Small intestine (tissue), 7 donors: ENCODE data around the gene PRKAG2. TPM values are rescaled to one million over a fixed set of nuclear protein-coding genes. Genes with fewer than 3 reads are reported as not detected.

ENCODE experiments used
- DNase-seq, 2 donors: peaks; one replicate each; pipeline versions ENCODE4 v3.0.0 to v3.0.0-alpha.2; 2013
- FAIRE-seq: peaks from 2 replicates; lab custom pipeline; 2012; peaks lifted over from hg19 to GRCh38; lab: Jason Lieb, UNC
- H3K27ac ChIP-seq, 3 donors: one replicate each; pipeline ENCODE4 v1.5.1; 2013; ENCODE audit warnings: low read length in 2 of 3, mild to moderate bottlenecking in 2 of 3, control low read depth in 1 of 3, inconsistent platforms in 1 of 3, low read depth in 1 of 3, moderate library complexity in 1 of 3
- H3K27me3 ChIP-seq, 3 donors: one replicate each; pipeline ENCODE4 v1.6.1; 2013; ENCODE audit warnings: low read length in 3 of 3, inconsistent platforms in 1 of 3; ENCODE audit not compliant: control insufficient read depth in 3 of 3, insufficient read depth in 3 of 3
- H3K36me3 ChIP-seq, 3 donors: one replicate each; pipeline ENCODE4 v1.6.1; 2013; ENCODE audit warnings: low read length in 3 of 3, inconsistent platforms in 1 of 3, low read depth in 1 of 3, mild to moderate bottlenecking in 1 of 3, moderate library complexity in 1 of 3; ENCODE audit not compliant: control insufficient read depth in 3 of 3, insufficient read depth in 2 of 3
- H3K4me1 ChIP-seq, 3 donors: one replicate each; pipeline ENCODE4 v1.6.1; 2013; ENCODE audit warnings: low read length in 2 of 3, inconsistent platforms in 1 of 3, low read depth in 1 of 3, mild to moderate bottlenecking in 1 of 3, moderate library complexity in 1 of 3; ENCODE audit not compliant: control insufficient read depth in 3 of 3, insufficient read depth in 2 of 3
- H3K4me3 ChIP-seq, 3 donors: one replicate each; pipeline ENCODE4 v1.5.1; 2013; ENCODE audit warnings: low read length in 3 of 3, control low read depth in 1 of 3, inconsistent platforms in 1 of 3, low read depth in 1 of 3, mild to moderate bottlenecking in 1 of 3, moderate library complexity in 1 of 3
- H3K9me3 ChIP-seq, 2 donors: one replicate each; pipeline ENCODE4 v1.6.1; 2013; ENCODE audit warnings: low read depth in 1 of 2, low read length in 1 of 2; ENCODE audit not compliant: control insufficient read depth in 2 of 2, insufficient read depth in 1 of 2
- WGBS, 3 donors: extraction: QIAGEN DNeasy Blood & Tissue Kit; methylation state at CpG; one replicate each; pipeline ENCODE4 v1.1.7; 2013; 5-methylcytosine and 5-hydroxymethylcytosine counted together
- polyA plus RNA-seq, 4 donors: library from polyadenylated mRNA; stranded (reverse) in 3 of 4; unstranded in 1 of 4; fragments of 200-250 nt in 3 of 4; fragments of 120-200 nt in 1 of 4; gene quantifications; one replicate each; pipeline versions ENCODE4 v1.2.1 to v1.2.3, GENCODE V29; 2013
- donor health status: healthy with polysubstance abuse.
- donor health status: control.
- donor health status: control.
- donor health status: Bipolar disorder and iron deficiency.
- donor health status: healthy.

The PRKAG2 gene
- polyA plus RNA-seq, 4 donors: 26.3 to 57.9 (median 49.4) TPM

- peaks cover 0 to 4% (median under 1%) of the 10 kb centered on the region in 3 donors for H3K4me1 ChIP-seq
- no peak overlapping the region for H3K4me3 ChIP-seq
- peaks cover 0 to 14% of the 10 kb centered on the region in 2 donors for H3K9me3 ChIP-seq
- no peak overlapping the region for H3K27ac ChIP-seq
- H3K36me3 ChIP-seq: peaks cover 0 to 11% (median 0%) of the 10 kb centered on the region in 3 donors
- H3K27me3 ChIP-seq: no peaks in the 10 kb centered on the region
- FAIRE-seq: no peak
- DNase-seq: no peak
- WGBS, 3 donors: 91 to 95% (median 92%) methylated on average over 3 of the region's 3 CpGs
Observed at GRCh38 chr7:151655555-151655954, 221.4 kb downstream of the PRKAG2 start.

GRCh38 chr7:151652111-151652510 is 224.8 kb downstream of the PRKAG2 start:
- Histone ChIP-seq H3K4me1 (peaks cover 0 to 4% (median 2%) of the 10 kb centered on the region in 3 donors), H3K9me3 (peaks cover 0 to 14% of the 10 kb centered on the region in 2 donors), H3K27ac (no peak overlapping the region), H3K36me3 (peaks cover 0 to 11% (median 0%) of the 10 kb centered on the region in 3 donors), H3K4me3 (no peak overlapping the region), H3K27me3 (no peaks in the 10 kb centered on the region)
- no peak for DNase-seq
- WGBS, 3 donors: 73 to 88% (median 83%) methylated on average over 5 of the region's 5 CpGs
- FAIRE-seq: no peak

DNA sequence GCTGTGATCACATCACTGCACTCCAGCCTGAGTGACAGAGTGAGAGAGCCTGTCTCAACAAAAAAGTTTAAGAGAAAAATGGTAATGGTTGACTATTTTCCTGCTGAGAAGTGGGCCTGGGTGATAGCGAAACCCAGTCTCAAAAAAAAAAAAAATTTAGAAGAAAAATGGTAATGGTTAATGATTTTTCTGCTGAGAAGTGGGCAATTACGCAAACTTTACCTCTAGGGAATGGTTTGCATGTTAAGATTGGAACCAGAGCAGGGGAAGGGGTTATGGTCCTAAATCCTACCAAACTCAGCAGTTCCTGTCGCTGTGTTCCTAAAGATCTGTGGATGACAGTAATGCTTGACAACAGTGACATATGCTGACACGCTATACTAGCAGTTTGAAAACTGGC is 226.8 kb downstream of the PRKAG2 start:
- 94 to 95% (median 95%) methylated on average over 4 of the region's 4 CpGs for WGBS, 3 donors
- FAIRE-seq: no peak

DNA sequence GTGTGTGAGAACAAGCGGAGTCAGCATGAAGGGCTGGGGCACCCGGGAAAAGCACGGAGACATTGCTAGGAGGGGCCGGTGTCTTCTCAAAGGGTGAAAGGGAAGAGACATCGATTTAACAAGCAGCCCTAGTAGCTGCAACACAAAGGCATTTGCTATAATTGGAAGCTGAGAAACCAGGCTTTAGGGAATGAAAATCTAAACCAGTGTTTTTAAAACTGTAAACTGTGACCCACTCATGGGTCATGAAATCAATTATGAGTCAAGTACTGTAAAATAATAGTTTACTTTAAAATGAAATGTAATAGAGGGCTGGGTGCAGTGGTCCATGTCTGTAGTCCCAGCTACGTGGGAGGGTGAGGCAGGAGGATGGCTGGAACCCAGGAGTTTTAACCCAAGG is 228.5 kb downstream of the PRKAG2 start:
- 79 to 87% (median 87%) methylated on average over 6 of the region's 6 CpGs for WGBS, 3 donors
- no peak overlapping the region for H3K27ac ChIP-seq
- peaks cover 0 to 10% (median 0%) of the 10 kb centered on the region in 3 donors for H3K36me3 ChIP-seq

More for the DNA sequence above, 226.8 kb downstream of the PRKAG2 start:
- Histone ChIP-seq H3K9me3 (peaks cover 0 to 12% of the 10 kb centered on the region in 2 donors), H3K27ac (peak overlapping the region in 1 of 3 donors; percentile 72), H3K36me3 (peaks cover 0 to 16% (median 0%) of the 10 kb centered on the region in 3 donors), H3K4me1 (peaks cover 0 to 4% (median 3%) of the 10 kb centered on the region in 3 donors), H3K4me3 (no peak overlapping the region), H3K27me3 (no peaks in the 10 kb centered on the region)
- no peak for DNase-seq

DNA sequence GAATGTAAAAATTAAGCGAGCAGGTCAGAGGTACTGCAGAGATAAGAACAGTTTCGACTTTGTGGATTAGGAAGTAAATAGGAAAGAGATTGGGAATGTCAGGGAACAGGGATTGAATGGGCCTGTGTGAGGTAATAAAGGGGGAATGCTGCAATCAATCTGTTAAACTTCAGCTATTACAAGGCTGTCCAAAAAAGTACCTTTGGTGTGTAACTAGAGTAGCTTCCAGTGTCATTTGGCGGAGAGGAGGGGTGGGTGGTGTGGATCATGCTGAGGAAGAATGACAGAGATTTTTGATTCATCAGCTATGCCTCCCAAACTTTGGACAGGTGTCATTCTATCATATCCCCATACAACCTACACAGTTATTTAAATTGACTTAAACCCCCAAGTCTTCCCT is 229.0 kb downstream of the PRKAG2 start:
- 73 to 81% (median 76%) methylated on average over 3 of the region's 3 CpGs for WGBS, 3 donors
- no peak for DNase-seq
- Histone ChIP-seq H3K9me3 (peaks cover 0 to 6% of the 10 kb centered on the region in 2 donors), H3K36me3 (peaks cover 0 to 10% (median 0%) of the 10 kb centered on the region in 3 donors), H3K4me3 (no peak overlapping the region), H3K4me1 (peaks cover 0 to 4% (median 4%) of the 10 kb centered on the region in 3 donors), H3K27ac (no peak overlapping the region), H3K27me3 (no peaks in the 10 kb centered on the region)
- FAIRE-seq: no peak

More for the DNA sequence above, 228.5 kb downstream of the PRKAG2 start:
- H3K9me3 ChIP-seq: peaks cover 0 to 6% of the 10 kb centered on the region in 2 donors
- H3K4me1 ChIP-seq: peaks cover 0 to 4% (median 4%) of the 10 kb centered on the region in 3 donors
- H3K27me3 ChIP-seq: no peaks in the 10 kb centered on the region
- FAIRE-seq (no peak), DNase-seq (no peak)
- no peak overlapping the region for H3K4me3 ChIP-seq

DNA sequence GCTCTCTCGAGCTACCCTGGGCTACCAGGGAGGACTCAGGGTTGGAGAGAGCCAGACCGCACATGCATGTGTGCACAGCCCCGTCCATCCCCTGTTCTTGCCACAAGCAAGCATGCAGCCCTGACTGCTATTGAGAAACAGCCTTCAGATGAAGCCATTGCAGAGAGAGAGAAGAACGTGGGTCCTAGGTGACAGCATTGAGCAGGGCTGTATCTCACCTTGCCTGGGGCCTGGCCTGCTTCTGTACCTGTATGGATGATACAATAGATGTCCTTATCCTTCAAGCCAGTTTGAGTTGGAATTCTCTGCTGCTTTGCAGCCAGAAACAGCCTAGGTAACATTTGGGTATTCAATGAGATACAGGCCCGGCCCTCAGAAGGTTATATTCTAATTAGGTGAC is 229.9 kb downstream of the PRKAG2 start:
- H3K27me3 ChIP-seq: no peaks in the 10 kb centered on the region
- peaks cover 0 to 4% (median 4%) of the 10 kb centered on the region in 3 donors for H3K4me1 ChIP-seq
- peaks cover 0 to 10% (median 0%) of the 10 kb centered on the region in 3 donors for H3K36me3 ChIP-seq
- no peak for FAIRE-seq
- WGBS, 3 donors: 82 to 91% (median 87%) methylated on average over 5 of the region's 5 CpGs
- H3K27ac ChIP-seq: no peak overlapping the region
- H3K4me3 ChIP-seq: no peak overlapping the region
- no peak for DNase-seq
- H3K9me3 ChIP-seq: peaks cover 0 to 6% of the 10 kb centered on the region in 2 donors

DNA sequence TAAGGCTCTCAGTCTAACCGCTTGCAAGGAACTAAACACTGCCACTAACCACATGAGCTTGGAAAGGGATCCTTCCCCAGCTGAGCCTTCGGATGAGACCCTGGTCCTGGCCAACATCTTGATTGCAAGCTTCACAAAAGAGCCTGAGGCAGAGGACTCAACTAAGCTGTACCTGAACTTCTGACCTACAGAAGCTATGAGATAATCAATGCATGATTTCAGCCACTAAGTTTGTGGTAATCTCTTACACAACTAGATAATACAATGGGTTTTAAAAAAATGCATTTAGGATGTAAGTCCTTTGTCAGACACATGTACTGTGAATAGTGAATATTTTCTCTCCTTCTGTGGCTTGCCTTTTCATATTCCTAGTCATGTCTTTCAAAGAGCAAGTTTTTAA is 231.6 kb downstream of the PRKAG2 start:
- H3K27ac ChIP-seq: no peak overlapping the region
- H3K9me3 ChIP-seq: peaks cover 0 to 6% of the 10 kb centered on the region in 2 donors
- no peak for FAIRE-seq
- peak in 1 of 2 donors; percentile 24 for DNase-seq
- H3K36me3 ChIP-seq: peaks cover 0 to 11% (median 0%) of the 10 kb centered on the region in 3 donors
- no peaks in the 10 kb centered on the region for H3K27me3 ChIP-seq
- H3K4me3 ChIP-seq: no peak overlapping the region
- H3K4me1 ChIP-seq: peaks cover 0 to 4% (median 0%) of the 10 kb centered on the region in 3 donors
- WGBS, 3 donors: 90 to 97% (median 96%) methylated on average over 2 of the region's 2 CpGs

DNA sequence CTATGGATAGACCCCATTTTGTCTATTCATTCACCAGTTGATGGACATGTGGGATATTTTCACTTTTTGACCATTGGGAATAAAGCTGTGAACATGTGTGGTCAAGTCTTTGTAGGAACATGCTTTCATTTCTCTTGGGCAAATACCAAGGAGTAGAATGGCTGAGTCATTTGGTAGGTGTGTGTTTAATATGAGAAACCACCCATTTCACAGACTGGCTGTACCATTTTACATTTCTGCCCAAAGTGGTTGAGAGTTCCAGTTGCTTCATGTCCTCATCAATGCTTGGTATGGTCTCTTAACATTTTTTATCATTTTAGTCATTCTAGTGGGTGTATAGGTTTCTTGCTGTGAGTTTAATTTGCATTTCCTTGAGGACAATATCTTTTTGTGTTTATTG is 232.4 kb downstream of the PRKAG2 start:
- DNase-seq (no peak), FAIRE-seq (no peak)
- Histone ChIP-seq H3K9me3 (peaks cover 0 to 6% of the 10 kb centered on the region in 2 donors), H3K36me3 (peaks cover 0 to 12% (median 0%) of the 10 kb centered on the region in 3 donors), H3K4me3 (no peak overlapping the region), H3K27ac (no peak overlapping the region), H3K4me1 (peaks cover 0 to 7% (median 0%) of the 10 kb centered on the region in 3 donors), H3K27me3 (no peaks in the 10 kb centered on the region)

- H3K27ac ChIP-seq: no peak overlapping the region
- no peaks in the 10 kb centered on the region for H3K27me3 ChIP-seq
- H3K9me3 ChIP-seq: peaks cover 0 to 6% of the 10 kb centered on the region in 2 donors
- no peak for FAIRE-seq
- H3K4me3 ChIP-seq: no peak overlapping the region
- DNase-seq: no peak
- 70 to 76% (median 71%) methylated on average over 3 of the region's 3 CpGs for WGBS, 3 donors
- peaks cover 0 to 23% (median 0%) of the 10 kb centered on the region in 3 donors for H3K36me3 ChIP-seq
- peaks cover 0 to 7% (median 0%) of the 10 kb centered on the region in 3 donors for H3K4me1 ChIP-seq
Observed at GRCh38 chr7:151642746-151643145, 234.2 kb downstream of the PRKAG2 start.
